ENCODE data around the gene FAM120AOS. TPM values are rescaled to one million over a fixed set of nuclear protein-coding genes. Genes with fewer than 3 reads are reported as not detected.

The FAM120AOS gene
- total and polyA plus RNA-seq, 2 of the 4 experiments (the other 2 are of a cell fraction), result 22.7 to 24.7 TPM

GRCh38 chr9:93479726-93480125, 26.3 kb upstream of the FAM120AOS start:
- H4K20me1 ChIP-seq (ENCODE audit: insufficient read depth, low read length), result peaks cover 32% of the 10 kb centered on the region
- no peak overlapping the region for H3K4me2 ChIP-seq (ENCODE audit: low read depth, low read length)
- no peak overlapping the region for H2AK9ac ChIP-seq (replicated peaks; ENCODE audit: low read depth, low read length, poor library complexity)
- no peak overlapping the region for H3K27ac ChIP-seq (ENCODE audit: insufficient read depth, low read length)
- H3K4ac ChIP-seq (ENCODE audit: low read depth, low read length), result no peak overlapping the region
- H3K27me3 ChIP-seq (ENCODE audit: control insufficient read depth, insufficient read depth, low read length), result no peaks in the 10 kb centered on the region
- H2AFZ ChIP-seq (replicated peaks; ENCODE audit: low read length, poor library complexity), result no peak overlapping the region
- intact Hi-C loops (cut with micrococcal nuclease) (no loop called here), in situ Hi-C loops (cut with MboI; ENCODE audit: low sequenced_read_pairs) (no loop called here), dilution Hi-C loops (cut with HindIII; ENCODE audit: low sequenced_read_pairs, unreplicated experiment) (no loop called here)
- H4K91ac ChIP-seq (ENCODE audit: insufficient read depth, low read depth, low read length), result no peak overlapping the region
- peaks cover 3% of the 10 kb centered on the region; the same call in 1 of the 2 replicates for H3K9me1 ChIP-seq (ENCODE audit: insufficient read depth, low read length)
- H3K9ac ChIP-seq (ENCODE audit: low read depth, low read length), result no peak overlapping the region
- ATAC-seq (ENCODE audit: low read depth) (peak; percentile 34; the same call in 1 of the 2 replicates), DNase-seq (peak; percentile 17)
- no peak overlapping the region for H4K8ac ChIP-seq (ENCODE audit: low read depth in 2 of 2, low read length in 2 of 2)
- H3K9me3 ChIP-seq (ENCODE audit: control insufficient read depth, insufficient read depth, low read length), result no peaks in the 10 kb centered on the region
- H3K56ac ChIP-seq (ENCODE audit: extremely low read depth, insufficient read depth, low read length), result no peak overlapping the region
- no TSS peak for BruUV-seq (replicated peaks)
- no peak overlapping the region for H4K5ac ChIP-seq (ENCODE audit: low read depth, low read length)
- CTCF ChIA-PET, result no interaction called here
- H3K36me3 ChIP-seq (ENCODE audit: control insufficient read depth, insufficient read depth, low read length), result peaks cover 9% of the 10 kb centered on the region
- H3K14ac ChIP-seq (replicated peaks; ENCODE audit: low read depth, low read length), result no peak overlapping the region
- H3K79me1 ChIP-seq (ENCODE audit: low read depth in 1 of 2, low read length in 2 of 2), result peaks cover 23 to 56% of the 10 kb centered on the region in 2 experiments
- H2AK5ac ChIP-seq (ENCODE audit: low read depth, low read length), result no peak overlapping the region
- TF ChIP-seq ELK1 (IDR thresholded peaks at IDR 0.05; ENCODE audit: borderline replicate concordance, low read depth, low read length) (no peak), CTCF (conservative IDR thresholded peaks at IDR 0.05; ENCODE audit: low read depth, low read length) (no peak), FOS (IDR thresholded peaks at IDR 0.05; ENCODE audit: low read depth, low read length) (no peak), MAFK (IDR thresholded peaks at IDR 0.05; ENCODE audit: low read depth, low read length) (no peak), BHLHE40 (IDR thresholded peaks at IDR 0.05; ENCODE audit: low read depth, low read length) (no peak), USF2 (IDR thresholded peaks at IDR 0.05; ENCODE audit: low read depth, low read length) (no peak)
- no peak overlapping the region for H2BK5ac ChIP-seq (ENCODE audit: low read depth, low read length, poor library complexity, severe bottlenecking)
- H2BK120ac ChIP-seq (ENCODE audit: low read depth, low read length), result no peak overlapping the region
- H3K4me3 ChIP-seq (ENCODE audit: insufficient read depth, low read depth, low read length), result no peak overlapping the region
- POLR2A ChIA-PET (ENCODE audit: unreplicated experiment), result no interaction called here
- H3K18ac ChIP-seq (ENCODE audit: low read depth, low read length), result no peak overlapping the region
- no CpG with 5 or more reads among the region's 4 CpGs for WGBS, 2 experiments (ENCODE audit: extremely low coverage in 2 of 2, insufficient read length in 1 of 2)
- no peak overlapping the region for H3K23ac ChIP-seq (ENCODE audit: low read depth, low read length)
- no peak overlapping the region for H2BK15ac ChIP-seq (ENCODE audit: low read depth, low read length)
- H2BK20ac ChIP-seq (ENCODE audit: low read depth, low read length), result no peak overlapping the region
- peaks cover 2% of the 10 kb centered on the region for H3K4me1 ChIP-seq (ENCODE audit: control insufficient read depth, insufficient read depth, low read length)

Data from IMR-90 (cell line).